ENCODE data around the gene SLC35D1. TPM values are rescaled to one million over a fixed set of nuclear protein-coding genes. Genes with fewer than 3 reads are reported as not detected.
"Not testable (repeated sequence)": the region's sequence is repeated elsewhere in the genome, so short reads cannot be mapped to it uniquely, and the experiment has no call there.

Gene SLC35D1
- total RNA-seq (2014; rRNA removed; shearing (Covaris generic)) = 17.5 and 18.1 TPM in 2 replicates

GRCh38 chr1:67053785-67054772, at the start of gene SLC35D1:
TSS of gene SLC35D1 (minus strand) at chr1:67054148. CDS start at chr1:67054013, 135 bp downstream.
- peak; percentile 49 for DNase-seq (ENCODE audit: low spot score)

DNA sequence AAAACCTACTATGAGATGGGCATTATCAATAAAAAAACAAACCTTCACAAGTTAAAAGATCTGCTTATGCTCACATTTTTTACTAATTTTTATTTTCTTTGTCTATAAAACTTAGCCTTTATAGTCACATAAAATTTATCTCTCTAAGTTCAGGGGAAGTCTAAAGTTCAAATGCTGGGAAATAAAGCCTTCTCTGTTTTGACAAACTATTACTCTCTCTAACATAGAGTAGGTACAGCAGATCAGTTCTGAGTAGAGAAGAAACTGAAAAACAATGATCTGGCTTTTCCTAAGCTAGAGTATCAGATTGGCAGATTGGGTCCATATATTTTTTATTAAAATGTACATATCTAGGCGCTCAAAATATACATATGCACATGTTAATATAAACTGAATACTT, 49.6 kb upstream of the SLC35D1 start:
- DNase-seq (ENCODE audit: low spot score) = no peak

DNA sequence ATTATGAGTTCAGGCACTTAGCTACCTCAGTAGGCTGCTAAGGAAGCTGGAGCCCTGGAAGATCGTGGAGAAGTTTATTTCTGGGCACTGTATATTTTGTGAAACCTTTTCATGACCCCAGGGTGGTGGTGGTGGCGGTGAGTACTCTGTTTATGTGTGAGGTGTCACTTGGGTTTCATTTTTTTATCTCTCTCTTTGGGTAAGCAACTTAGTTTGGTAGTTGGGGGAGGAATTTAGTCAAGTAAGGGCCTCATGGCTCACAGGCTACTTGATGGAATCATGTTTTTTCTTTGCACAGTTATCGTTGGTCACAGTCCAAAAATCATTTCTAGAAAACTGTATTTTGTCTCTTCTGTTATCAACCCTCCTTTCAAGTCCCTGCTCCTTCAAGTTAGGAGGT, 46.9 kb upstream of the SLC35D1 start:
- peak; percentile 13 for DNase-seq (ENCODE audit: low spot score)

GRCh38 chr1:67097305-67097704, 43.4 kb upstream of the SLC35D1 start:
- no peak for DNase-seq (ENCODE audit: low spot score)

DNA sequence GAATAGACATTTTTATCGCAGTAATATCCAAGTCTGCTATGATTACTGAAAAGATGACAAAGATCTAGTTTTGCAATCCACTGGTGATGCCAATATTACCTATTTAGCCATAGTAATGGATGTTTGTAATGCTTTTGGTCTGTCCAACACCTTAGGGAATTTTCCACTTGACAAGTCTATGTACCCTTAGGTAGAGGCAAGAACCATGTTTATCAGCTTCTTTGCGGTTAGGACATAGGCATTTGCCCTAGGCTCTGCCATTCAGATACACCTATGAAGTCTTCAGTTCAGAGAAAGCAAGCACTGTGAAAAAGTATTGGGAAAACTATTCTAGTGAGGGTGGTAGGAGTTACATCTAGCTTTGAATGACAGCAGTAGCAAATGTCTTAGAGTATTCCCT, 40.2 kb upstream of the SLC35D1 start:
- no peak for DNase-seq (ENCODE audit: low spot score)

DNA sequence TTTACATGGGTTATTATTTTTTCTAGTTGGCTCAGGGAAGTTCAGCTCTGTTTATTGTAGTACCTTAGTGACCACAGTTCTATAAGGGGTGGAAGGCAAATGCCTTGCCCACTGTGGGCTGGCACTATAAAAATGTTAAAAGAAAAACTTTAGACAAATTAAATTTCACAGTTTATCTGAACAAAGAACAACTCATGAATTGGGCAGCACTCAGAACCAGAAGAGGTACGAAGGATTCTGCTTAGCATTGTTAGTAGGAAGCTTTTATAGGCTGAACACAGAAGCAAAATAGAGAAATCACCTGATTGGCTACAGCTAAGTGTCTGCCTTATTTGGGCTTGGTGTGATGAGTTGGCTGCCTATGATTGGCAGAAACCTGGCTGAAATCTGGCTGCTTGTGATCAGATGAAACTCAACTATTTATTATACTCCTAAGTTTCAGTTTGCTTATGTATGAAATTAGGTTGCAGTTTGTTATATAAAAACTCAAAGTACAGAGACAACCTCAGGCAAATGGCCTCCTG, 35.8 kb upstream of the SLC35D1 start:
- no peak for DNase-seq (ENCODE audit: low spot score)

DNA sequence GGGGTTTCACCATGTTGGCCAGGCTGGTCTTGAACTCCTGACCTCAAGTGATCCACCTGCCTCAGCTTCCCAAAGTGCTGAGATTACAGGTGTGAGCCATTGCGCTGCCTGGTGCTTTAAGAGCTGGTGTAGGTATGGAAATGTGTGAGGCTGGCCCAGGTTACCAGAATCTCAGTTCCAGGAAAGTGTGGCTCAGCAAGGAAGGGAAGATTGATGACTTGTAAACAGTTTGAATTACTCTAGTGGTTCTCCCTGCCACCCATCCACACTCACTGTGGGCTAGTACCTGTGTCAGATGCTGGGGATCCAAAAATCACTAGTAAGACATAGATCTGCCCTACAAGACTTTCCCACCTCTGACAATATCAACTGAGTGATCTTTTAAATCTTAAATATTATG, 34.5 kb upstream of the SLC35D1 start:
- DNase-seq (ENCODE audit: low spot score) = no peak

- DNase-seq (ENCODE audit: low spot score) = no peak
Measured at GRCh38 chr1:67085326-67085725, 31.4 kb upstream of the SLC35D1 start.

- DNase-seq (ENCODE audit: low spot score) = no peak
Measured at GRCh38 chr1:67084765-67085318, 30.9 kb upstream of the SLC35D1 start.

DNA sequence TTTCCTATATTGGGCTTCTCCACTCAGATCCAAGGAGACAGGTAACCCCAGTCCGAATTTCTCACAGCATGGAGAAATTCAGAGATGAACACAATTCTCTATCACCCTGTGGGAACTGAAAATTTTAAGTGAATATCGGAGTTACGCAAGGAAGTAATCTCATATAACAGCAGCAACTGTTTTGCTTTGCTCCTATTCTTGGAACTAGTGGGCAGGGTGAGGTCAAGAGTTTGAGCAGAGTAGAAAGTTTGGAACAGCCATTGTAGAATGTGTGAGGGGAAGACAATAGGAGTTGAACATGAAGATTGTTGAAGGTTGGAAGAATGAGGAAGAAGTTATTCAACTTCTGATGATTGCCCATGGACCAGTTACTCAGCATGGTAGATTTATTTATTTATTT, 24.3 kb upstream of the SLC35D1 start:
- no peak for DNase-seq (ENCODE audit: low spot score)

- DNase-seq (ENCODE audit: low spot score) = no peak
Measured at GRCh38 chr1:67077593-67077992, 23.6 kb upstream of the SLC35D1 start.

DNA sequence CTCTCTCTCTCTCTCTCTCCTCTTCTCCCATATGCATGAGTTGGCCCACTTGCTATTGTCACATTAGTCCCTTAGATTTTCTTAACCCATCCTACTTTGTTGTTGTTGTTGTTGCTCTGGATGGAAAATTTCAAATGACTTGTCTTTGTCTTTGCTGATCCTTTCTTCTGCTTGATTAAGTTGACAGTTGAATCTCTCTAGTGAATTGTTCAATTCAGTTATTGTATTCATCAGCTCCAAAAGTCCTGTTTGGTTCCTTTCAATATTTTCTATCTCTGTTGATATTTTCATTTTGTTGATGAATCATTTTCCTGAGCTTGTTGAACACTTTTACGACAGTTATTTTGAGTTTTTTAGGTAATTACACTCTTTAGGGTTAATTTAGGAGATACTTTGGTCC, 18.8 kb upstream of the SLC35D1 start:
- no peak for DNase-seq (ENCODE audit: low spot score)

- not testable (repeated sequence) for DNase-seq (ENCODE audit: low spot score)
Measured at GRCh38 chr1:67067655-67068054, 13.7 kb upstream of the SLC35D1 start.

DNA sequence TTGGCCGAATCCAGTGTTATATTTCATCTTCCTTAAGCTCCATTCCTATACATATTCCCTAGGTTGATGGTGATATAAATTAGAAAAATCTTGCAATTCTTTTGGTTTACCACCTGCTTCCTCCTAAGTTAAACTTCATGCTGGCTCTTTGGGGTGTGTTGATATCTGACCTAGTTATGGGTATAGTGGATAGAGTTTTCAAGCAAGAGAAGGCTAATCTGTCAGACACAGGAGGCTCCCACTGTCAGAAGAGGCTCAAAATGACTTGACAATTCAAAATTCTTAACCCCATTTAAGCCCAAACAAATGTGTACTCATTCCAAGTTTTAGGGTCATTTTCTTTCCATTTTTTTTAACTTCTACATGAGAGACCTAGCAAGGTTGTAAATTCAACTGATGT, 8.5 kb upstream of the SLC35D1 start:
- DNase-seq (ENCODE audit: low spot score) = no peak

DNA sequence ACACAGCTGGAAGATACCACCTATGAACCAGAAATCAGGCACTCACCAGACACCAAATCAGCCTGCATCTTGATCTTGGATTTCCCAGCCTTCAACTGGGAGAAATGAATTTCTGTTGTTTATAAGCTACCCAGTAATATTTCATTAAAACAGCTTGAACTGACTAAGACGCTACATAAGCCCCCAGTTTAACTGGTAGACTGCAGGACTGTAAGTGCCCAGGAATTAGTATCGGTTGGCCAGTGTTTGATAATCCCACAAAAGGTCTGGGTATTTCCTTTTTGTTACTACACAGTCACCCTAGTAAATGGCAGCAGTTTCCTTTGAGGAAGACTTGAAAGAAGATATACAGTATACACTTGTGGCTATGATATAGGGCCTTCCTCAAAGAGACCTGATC, 7.3 kb upstream of the SLC35D1 start:
- no peak for DNase-seq (ENCODE audit: low spot score)

DNA sequence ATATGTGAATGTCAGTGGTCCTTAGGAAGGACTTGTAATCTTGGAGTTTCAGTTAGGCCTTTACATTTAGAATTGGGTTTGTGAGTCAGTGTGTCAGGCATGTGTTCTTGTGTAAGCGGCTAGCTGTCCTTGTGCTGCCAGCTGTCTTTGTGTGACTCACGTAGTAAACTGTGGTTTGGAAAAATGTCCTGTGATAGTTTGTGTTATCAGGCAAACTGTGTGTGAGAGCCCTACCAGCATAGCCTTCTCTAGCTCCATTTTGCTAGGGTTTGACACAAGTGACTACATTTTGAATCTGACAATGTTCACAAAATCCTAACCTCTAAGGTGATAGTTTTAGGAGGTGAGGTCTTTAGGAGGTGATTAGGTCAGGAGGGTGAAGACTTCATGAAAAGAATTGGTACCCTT, 6.9 kb upstream of the SLC35D1 start:
- peak; percentile 98 for DNase-seq (ENCODE audit: low spot score)

- DNase-seq (ENCODE audit: low spot score) = no peak
Measured at GRCh38 chr1:67059346-67059745, 5.4 kb upstream of the SLC35D1 start.

- no peak for DNase-seq (ENCODE audit: low spot score)
Measured at GRCh38 chr1:67058761-67059160, 4.8 kb upstream of the SLC35D1 start.

GRCh38 chr1:67058242-67058641, 4.3 kb upstream of the SLC35D1 start:
- no peak for DNase-seq (ENCODE audit: low spot score)

DNA sequence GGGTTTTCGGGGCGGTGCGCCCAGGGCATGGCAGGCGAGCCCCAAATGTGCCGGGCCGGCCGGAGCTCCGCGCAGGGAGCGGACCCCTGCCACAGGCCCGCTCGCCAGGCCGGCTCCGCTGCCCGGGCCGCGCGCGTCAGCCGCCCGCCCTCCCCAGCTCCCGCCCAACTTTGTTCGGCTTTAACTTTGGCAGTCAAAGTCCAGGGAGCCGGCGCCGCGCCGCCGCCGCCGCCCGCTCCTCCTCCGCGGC, 488 bp downstream of the SLC35D1 start:
- DNase-seq (ENCODE audit: low spot score) = no peak

DNA sequence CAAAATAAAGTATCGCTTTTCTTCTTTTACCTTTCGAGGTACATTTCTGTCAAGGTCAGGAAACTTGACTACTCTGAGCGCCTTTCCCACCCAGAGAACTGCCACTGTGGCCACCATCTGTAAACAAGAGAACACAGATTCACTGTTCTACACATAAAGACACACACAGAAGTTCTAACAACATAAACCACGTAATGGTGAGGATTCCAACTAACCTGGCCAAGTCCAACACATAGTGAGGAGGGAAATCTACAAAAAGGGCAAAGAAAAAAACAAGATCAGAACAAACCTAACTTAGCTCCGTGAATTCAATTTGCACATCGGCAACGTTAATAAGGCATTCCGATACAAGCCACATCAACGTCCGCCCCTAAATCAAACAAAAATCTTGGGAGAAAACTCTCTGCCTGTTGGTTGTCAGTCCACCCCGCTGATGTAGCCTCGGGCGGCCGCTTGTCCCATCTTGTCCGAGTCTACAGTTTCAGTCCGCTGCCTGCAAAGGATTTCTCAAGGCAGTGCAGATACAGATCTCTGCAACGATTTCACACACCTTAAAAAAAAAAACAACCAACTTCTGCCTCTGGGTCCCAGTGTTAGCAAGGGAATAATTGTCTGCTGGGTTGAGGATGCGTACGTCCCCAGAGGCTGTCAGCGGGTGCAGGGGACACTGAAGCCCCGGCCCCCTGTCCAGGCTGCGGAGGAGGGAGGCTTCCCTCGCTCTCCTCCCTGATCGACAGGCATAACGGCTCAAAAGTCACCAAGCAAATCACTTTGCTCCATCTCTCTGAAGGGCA, 1.0 kb downstream of the SLC35D1 start:
- peak; percentile 16 for DNase-seq (ENCODE audit: low spot score)

DNA sequence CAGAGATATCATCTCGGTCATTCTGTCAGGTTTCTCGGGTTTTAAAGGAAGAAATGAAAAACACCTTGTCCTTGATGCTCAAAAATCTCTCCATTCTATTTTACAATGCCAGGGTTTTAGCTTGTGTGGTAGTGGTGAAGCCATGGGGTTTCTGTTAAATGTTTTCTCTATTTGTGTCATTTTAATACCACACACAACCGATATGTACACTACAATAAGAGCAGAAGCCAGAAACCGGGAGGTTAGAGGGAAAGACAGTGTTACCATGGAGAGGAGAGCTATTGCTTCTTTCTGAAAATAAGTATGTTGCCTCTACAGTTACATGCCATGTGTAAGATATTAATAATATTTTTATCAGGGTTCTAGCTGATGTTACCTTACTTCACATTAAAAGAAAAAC, 2.8 kb downstream of the SLC35D1 start:
- no peak for DNase-seq (ENCODE audit: low spot score)
